IMR-90 (cell line): ENCODE data around the gene EIF4E1B. TPM values are rescaled to one million over a fixed set of nuclear protein-coding genes. Genes with fewer than 3 reads are reported as not detected.

Experiments
- ATAC-seq: fragments of 200-7000 bp; cut with Tn5 transposase; 2 replicates; pipeline ENCODE4 v1.9.1; 2020; ENCODE audit warnings: low read depth, mild to moderate bottlenecking, moderate library complexity
- BruUV-seq: library from RNA; stranded (reverse); fragments of 400-500 nt; replicated peaks from 2 replicates; lab custom pipeline; 2021; lab: Mats Ljungman, UMichigan
- CTCF ChIA-PET: fragments of 300-600 bp; formaldehyde crosslinking; extraction: SDS; loops from one replicate; lab custom pipeline; 2021; ENCODE audit warnings: antibody characterized with exemption; lab: Yijun Ruan, JAX
- POLR2A ChIA-PET: fragments of 300-600 bp; sonication (Branson Sonifier 250); formaldehyde crosslinking; loops from one replicate; lab custom pipeline; 2022; ENCODE audit warnings: antibody characterized with exemption; ENCODE audit not compliant: unreplicated experiment; lab: Charles Lee
- DNase-seq: peaks from one replicate; pipeline ENCODE4 v3.0.0; 2013
- H2AFZ ChIP-seq: replicated peaks from 2 replicates; pipeline ENCODE3; 2013; ENCODE audit warnings: low read length, mild to moderate bottlenecking; ENCODE audit not compliant: poor library complexity
- H2AK5ac ChIP-seq: 2 replicates; pipeline ENCODE4 v1.6.1; 2013; ENCODE audit warnings: low read depth, low read length, inconsistent platforms
- H2AK9ac ChIP-seq: replicated peaks from 2 replicates; pipeline ENCODE3; 2013; ENCODE audit warnings: mild to moderate bottlenecking, low read depth, low read length, moderate library complexity; ENCODE audit not compliant: poor library complexity
- H2BK120ac ChIP-seq: 2 replicates; pipeline ENCODE4 v1.6.1; 2013; ENCODE audit warnings: low read depth, low read length, inconsistent platforms
- H2BK15ac ChIP-seq: 3 replicates; pipeline ENCODE4 v1.6.1; 2013; ENCODE audit warnings: low read depth, low read length, inconsistent platforms
- H2BK20ac ChIP-seq: 2 replicates; pipeline ENCODE4 v1.6.1; 2013; ENCODE audit warnings: low read depth, mild to moderate bottlenecking, inconsistent platforms, low read length, moderate library complexity
- H2BK5ac ChIP-seq: 2 replicates; pipeline ENCODE4 v1.6.1; 2013; ENCODE audit warnings: mild to moderate bottlenecking, low read depth, low read length, inconsistent platforms; ENCODE audit not compliant: poor library complexity, severe bottlenecking
- H3K14ac ChIP-seq: replicated peaks from 2 replicates; pipeline ENCODE4 v1.6.1; 2013; ENCODE audit warnings: low read depth, low read length, inconsistent platforms
- H3K18ac ChIP-seq: 2 replicates; pipeline ENCODE4 v1.6.1; 2013; ENCODE audit warnings: low read depth, low read length, control low read depth
- H3K23ac ChIP-seq: 2 replicates; pipeline ENCODE4 v1.6.1; 2013; ENCODE audit warnings: low read depth, low read length, inconsistent platforms
- H3K27ac ChIP-seq: 2 replicates; pipeline ENCODE4 v1.5.1; 2013; ENCODE audit warnings: mild to moderate bottlenecking, control low read depth, low read length; ENCODE audit not compliant: insufficient read depth
- H3K27me3 ChIP-seq: 2 replicates; pipeline ENCODE4 v1.6.1; 2013; ENCODE audit warnings: low read length; ENCODE audit not compliant: control insufficient read depth, insufficient read depth
- H3K36me3 ChIP-seq: 2 replicates; pipeline ENCODE4 v1.6.1; 2013; ENCODE audit warnings: low read length, mixed read lengths; ENCODE audit not compliant: control insufficient read depth, insufficient read depth
- H3K4ac ChIP-seq: 2 replicates; pipeline ENCODE4 v1.6.1; 2013; ENCODE audit warnings: low read depth, low read length, inconsistent platforms
- H3K4me1 ChIP-seq: 2 replicates; pipeline ENCODE4 v1.6.1; 2013; ENCODE audit warnings: low read length, mixed read lengths; ENCODE audit not compliant: control insufficient read depth, insufficient read depth
- H3K4me2 ChIP-seq: 2 replicates; pipeline ENCODE4 v1.6.1; 2013; ENCODE audit warnings: low read depth, mild to moderate bottlenecking, control low read depth, low read length, moderate library complexity
- H3K4me3 ChIP-seq: 2 replicates; pipeline ENCODE4 v1.5.1; 2013; ENCODE audit warnings: low read depth, mild to moderate bottlenecking, control low read depth, low read length, moderate library complexity; ENCODE audit not compliant: insufficient read depth
- H3K56ac ChIP-seq: 2 replicates; pipeline ENCODE4 v1.6.1; 2013; ENCODE audit warnings: low read length, inconsistent platforms; ENCODE audit not compliant: insufficient read depth; ENCODE audit errors: extremely low read depth
- H3K79me1 ChIP-seq, 2 experiments: 2 replicates each; pipeline ENCODE4 v1.6.1; 2013; ENCODE audit warnings: low read length in 2 of 2, inconsistent platforms in 1 of 2, low read depth in 1 of 2
- H3K9ac ChIP-seq: 2 replicates; pipeline ENCODE4 v1.6.1; 2013; ENCODE audit warnings: low read depth, low read length, control low read depth
- H3K9me1 ChIP-seq: 2 replicates; pipeline ENCODE4 v1.6.1; 2013; ENCODE audit warnings: low read length, inconsistent platforms; ENCODE audit not compliant: insufficient read depth
- H3K9me3 ChIP-seq: 2 replicates; pipeline ENCODE4 v1.6.1; 2013; ENCODE audit warnings: low read length; ENCODE audit not compliant: control insufficient read depth, insufficient read depth
- H4K20me1 ChIP-seq: 2 replicates; pipeline ENCODE4 v1.6.1; 2013; ENCODE audit warnings: low read length, inconsistent platforms; ENCODE audit not compliant: insufficient read depth
- H4K5ac ChIP-seq: 2 replicates; pipeline ENCODE4 v1.6.1; 2013; ENCODE audit warnings: mild to moderate bottlenecking, low read depth, low read length, control low read depth
- H4K8ac ChIP-seq, 2 experiments: 2 replicates each; pipeline ENCODE4 v1.6.1; 2013; ENCODE audit warnings: low read depth in 2 of 2, low read length in 2 of 2, control low read depth in 1 of 2, inconsistent platforms in 1 of 2
- H4K91ac ChIP-seq: 2 replicates; pipeline ENCODE4 v1.6.1; 2013; ENCODE audit warnings: low read depth, low read length, inconsistent platforms; ENCODE audit not compliant: insufficient read depth
- BHLHE40 ChIP-seq: fragments of 150-350 bp; IDR thresholded peaks from 2 replicates; pipeline ENCODE4 v1.6.1; 2016; ENCODE audit warnings: mild to moderate bottlenecking, low read depth, low read length
- CEBPB ChIP-seq: IDR thresholded peaks from 2 replicates; pipeline ENCODE4 v1.6.1; 2012; ENCODE audit warnings: low read depth, low read length, improper control_type of control experiment
- CHD1 ChIP-seq: IDR thresholded peaks from 2 replicates; pipeline ENCODE4 v1.6.1; 2012; ENCODE audit warnings: low read depth, low read length, improper control_type of control experiment
- CTCF ChIP-seq: conservative IDR thresholded peaks from 2 replicates; pipeline ENCODE4 v1.5.1; 2012; ENCODE audit warnings: mild to moderate bottlenecking, low read depth, low read length, improper control_type of control experiment
- MAFK ChIP-seq: IDR thresholded peaks from 2 replicates; pipeline ENCODE4 v1.6.1; 2012; ENCODE audit warnings: low read depth, low read length, improper control_type of control experiment
- MAZ ChIP-seq: IDR thresholded peaks from 2 replicates; pipeline ENCODE4 v1.6.1; 2012; ENCODE audit warnings: low read depth, mild to moderate bottlenecking, low read length, improper control_type of control experiment, moderate library complexity, borderline replicate concordance
- NFE2L2 ChIP-seq: fragments of 150-350 bp; IDR thresholded peaks from 2 replicates; pipeline ENCODE4 v1.6.1; 2016; ENCODE audit warnings: low read depth, mild to moderate bottlenecking, low read length
- RAD21 ChIP-seq: IDR thresholded peaks from 2 replicates; pipeline ENCODE4 v1.6.1; 2012; ENCODE audit warnings: low read length, improper control_type of control experiment
- RCOR1 ChIP-seq: IDR thresholded peaks from 2 replicates; pipeline ENCODE4 v1.6.1; 2012; ENCODE audit warnings: mild to moderate bottlenecking, low read length, improper control_type of control experiment; ENCODE audit not compliant: insufficient replicate concordance
- RFX5 ChIP-seq: IDR thresholded peaks from 2 replicates; pipeline ENCODE4 v1.8.0; 2012; ENCODE audit warnings: low read depth, mild to moderate bottlenecking, low read length, moderate library complexity
- USF2 ChIP-seq: fragments of 150-350 bp; IDR thresholded peaks from 2 replicates; pipeline ENCODE4 v1.6.1; 2017; ENCODE audit warnings: mild to moderate bottlenecking, antibody characterized with exemption, low read length, low read depth
- WGBS, 2 experiments: methylation state at CpG; one replicate each; pipeline versions ENCODE4 v1.1.5 to v1.1.7; 2013; ENCODE audit warnings: missing lambda C conversion rate in 2 of 2; ENCODE audit not compliant: insufficient read length in 1 of 2; ENCODE audit errors: extremely low coverage in 2 of 2; 5-methylcytosine and 5-hydroxymethylcytosine counted together
- dilution Hi-C: fragments of 300-500 bp; cut with HindIII; formaldehyde crosslinking; loops from one replicate; pipeline ENCODE4 v1.14.3; 2018; ENCODE audit warnings: low sequenced_read_pairs; ENCODE audit not compliant: unreplicated experiment
- in situ Hi-C: fragments of 300-500 bp; cut with MboI; formaldehyde crosslinking; loops from 3 replicates; pipeline ENCODE4 v1.14.3; 2019; ENCODE audit warnings: low sequenced_read_pairs, inconsistent platforms, mixed read lengths
- intact Hi-C: fragments of 100-400 bp; cut with micrococcal nuclease; formaldehyde crosslinking; loops from 2 replicates; pipeline ENCODE4 v1.10.0; 2022
- polyA plus RNA-seq, 3 experiments: library from polyadenylated mRNA; depleted of rRNA; stranded (reverse); fragments of >200 nt; gene quantifications; 2 replicates each; pipeline ENCODE4 v1.2.3, GENCODE V29; 2012; ENCODE audit warnings: low replicate concordance in 1 of 3
- total RNA-seq: library from RNA; depleted of rRNA; stranded (reverse); fragments of >200 nt; gene quantifications from 2 replicates; pipeline ENCODE4 v1.2.3, GENCODE V29; 2012

The EIF4E1B gene
- total and polyA plus RNA-seq, 2 of the 4 experiments (the other 2 are of a cell fraction), result not detected

GRCh38 chr5:176639981-176640380 lies 9.5 kb downstream of the EIF4E1B start:
- Histone ChIP-seq H3K18ac (no peak overlapping the region), H2BK5ac (no peak overlapping the region), H2AK9ac (no peak overlapping the region), H2BK120ac (no peak overlapping the region), H2AFZ (peak overlapping the region; percentile 19), H2AK5ac (no peak overlapping the region), H3K9me3 (peaks cover 5% of the 10 kb centered on the region), H3K4me1 (no peaks in the 10 kb centered on the region; the same call in 1 of the 2 replicates), H2BK15ac (no peak overlapping the region), H4K8ac (no peak overlapping the region), H3K23ac (no peak overlapping the region), H3K9ac (no peak overlapping the region), H4K91ac (no peak overlapping the region), H3K79me1 (no peaks in the 10 kb centered on the region), H3K27ac (no peak overlapping the region), H3K4me2 (no peak overlapping the region), H3K56ac (no peak overlapping the region; the same call in 1 of the 2 replicates), H4K20me1 (no peaks in the 10 kb centered on the region), H3K36me3 (no peaks in the 10 kb centered on the region), H4K5ac (no peak overlapping the region), H3K27me3 (peaks cover 47% of the 10 kb centered on the region), H3K4ac (no peak overlapping the region), H3K4me3 (no peak overlapping the region), H3K9me1 (no peaks in the 10 kb centered on the region), H2BK20ac (no peak overlapping the region), H3K14ac (no peak overlapping the region)
- no peak for TF ChIP-seq CHD1
- TF ChIP-seq MAZ, result no peak
- TF ChIP-seq RCOR1, result no peak
- no peak for TF ChIP-seq RAD21
- TF ChIP-seq RFX5, result no peak
- TF ChIP-seq MAFK, result no peak
- TF ChIP-seq CTCF, result no peak
- TF ChIP-seq CEBPB, result no peak
- no peak for TF ChIP-seq NFE2L2
- TF ChIP-seq BHLHE40, result no peak
- no peak for TF ChIP-seq USF2
- ATAC-seq, result peak; percentile 35
- in situ Hi-C loops (no loop called here), intact Hi-C loops (loop anchor here (10.0 kb wide), 1 partner anchor 225 kb away; the partner anchor contains the start of gene CLTB), dilution Hi-C loops (no loop called here)
- POLR2A ChIA-PET, result no interaction called here
- BruUV-seq, result no TSS peak
- DNase-seq, result no peak
- 0% methylated on average over 1 of the region's 4 CpGs; no CpG with 5 or more reads in 1 of the 2 experiments for WGBS, 2 experiments
- CTCF ChIA-PET, result interaction anchor here (1.2 kb wide), 1 partner anchor 66 kb away, joined by 3 read pairs; no protein-coding TSS in a partner anchor
